GM19467 (cell line): ENCODE data around the gene RNF11.

Source experiments
- ATAC-seq: cut with Tn5 transposase; IDR thresholded peaks from one replicate; pipeline ENCODE4 v1.9.1; 2021; ENCODE audit warnings: mild to moderate bottlenecking, moderate library complexity; ENCODE audit not compliant: unreplicated experiment

Gene RNF11

DNA sequence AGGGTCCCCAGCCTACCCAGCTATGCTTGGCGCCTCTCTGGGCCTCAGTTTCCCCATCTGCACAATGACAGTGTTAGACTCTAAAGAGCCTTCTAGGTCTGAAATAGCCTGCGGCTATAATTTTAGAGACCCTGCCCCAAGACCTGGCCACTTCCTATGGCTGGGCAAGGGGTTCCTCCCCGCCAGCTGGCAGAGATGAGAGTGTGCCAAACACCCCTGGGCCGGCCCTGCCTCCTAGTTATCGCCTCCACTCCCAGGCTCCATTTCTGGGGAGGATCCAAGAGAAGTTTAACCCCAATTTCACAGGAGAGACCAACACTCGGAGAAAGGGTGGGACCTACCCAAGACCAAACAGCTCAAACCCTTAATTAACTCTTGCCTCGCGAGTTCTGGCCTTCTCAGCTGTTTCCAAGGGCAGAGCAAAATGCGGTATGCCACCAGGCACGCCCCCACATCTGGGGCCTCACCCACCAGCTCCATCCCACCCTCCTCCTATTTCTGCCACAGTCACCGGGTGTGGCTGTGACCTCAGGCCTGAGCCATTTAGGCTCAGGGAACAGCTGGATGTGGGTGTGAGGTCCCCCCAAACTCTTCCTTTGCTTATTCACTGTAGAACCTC is 58.6 kb downstream of the RNF11 start:
- ATAC-seq = no peak

DNA sequence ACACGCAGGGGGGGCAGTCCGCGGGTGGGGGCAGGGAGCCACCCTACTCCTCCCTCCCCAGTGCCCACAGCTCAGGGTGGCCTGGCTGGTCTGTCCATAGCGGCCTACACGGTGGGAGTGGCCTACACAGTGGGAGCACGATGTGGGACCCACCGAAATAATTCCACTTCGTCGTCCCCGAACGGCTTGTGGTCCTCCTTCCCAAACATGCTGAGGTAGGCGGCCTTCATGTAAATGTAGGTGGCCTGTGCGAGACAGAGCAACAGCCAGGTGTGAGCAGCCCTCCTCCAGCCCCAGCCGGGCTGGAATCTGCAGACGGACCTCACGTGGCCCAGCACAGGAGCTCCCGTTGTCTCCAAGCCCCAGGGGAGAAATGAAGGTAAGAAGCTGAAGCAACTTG is 59.9 kb downstream of the RNF11 start:
- no peak for ATAC-seq

DNA sequence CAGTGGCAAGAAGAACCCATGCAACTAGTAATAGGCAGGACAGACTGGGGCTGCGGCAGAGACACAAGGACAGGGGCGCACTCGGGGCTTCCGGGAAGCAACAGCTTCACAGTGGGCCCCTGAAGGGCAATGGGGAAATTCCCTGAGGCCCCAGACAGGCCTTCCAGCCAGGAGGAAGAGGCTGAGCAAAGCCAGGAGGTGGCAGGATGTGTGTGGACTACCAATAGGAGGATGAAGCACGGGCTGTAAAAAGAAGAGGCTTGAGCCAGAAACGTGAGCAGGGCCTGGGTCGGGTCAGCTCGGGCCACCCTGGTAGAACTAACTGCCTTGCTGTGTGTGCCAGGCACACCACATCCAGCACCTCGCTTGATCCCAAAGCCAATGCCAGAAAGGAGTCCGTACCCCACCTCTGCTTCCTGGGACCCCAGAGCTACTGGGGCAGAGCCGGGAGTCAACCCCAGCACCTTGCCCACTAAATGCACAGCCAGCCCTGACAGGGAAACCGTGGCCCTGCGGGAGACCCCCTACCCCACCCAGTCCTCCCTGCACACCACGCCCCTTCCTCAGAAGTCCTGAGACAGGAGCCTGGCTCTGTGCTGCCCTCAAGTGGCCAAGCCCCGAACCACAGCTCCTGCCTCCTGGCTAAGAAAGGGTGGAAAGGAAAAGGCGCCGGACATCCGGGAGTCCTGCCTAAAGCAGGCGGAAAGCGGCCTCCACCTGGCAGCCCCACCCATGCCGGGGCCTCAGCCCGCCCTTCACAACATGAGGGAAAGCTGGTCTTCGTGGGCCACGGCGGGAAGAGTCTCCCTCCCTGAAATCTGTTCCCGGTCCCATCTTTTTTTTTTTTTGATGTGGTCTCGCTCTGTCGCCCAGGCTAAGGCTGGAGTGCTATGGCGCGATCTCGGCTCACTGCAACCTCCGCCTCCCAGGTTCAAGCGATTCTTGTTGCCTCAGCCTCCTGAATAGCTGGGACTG is 60.6 kb downstream of the RNF11 start:
- ATAC-seq = peak; percentile 58

DNA sequence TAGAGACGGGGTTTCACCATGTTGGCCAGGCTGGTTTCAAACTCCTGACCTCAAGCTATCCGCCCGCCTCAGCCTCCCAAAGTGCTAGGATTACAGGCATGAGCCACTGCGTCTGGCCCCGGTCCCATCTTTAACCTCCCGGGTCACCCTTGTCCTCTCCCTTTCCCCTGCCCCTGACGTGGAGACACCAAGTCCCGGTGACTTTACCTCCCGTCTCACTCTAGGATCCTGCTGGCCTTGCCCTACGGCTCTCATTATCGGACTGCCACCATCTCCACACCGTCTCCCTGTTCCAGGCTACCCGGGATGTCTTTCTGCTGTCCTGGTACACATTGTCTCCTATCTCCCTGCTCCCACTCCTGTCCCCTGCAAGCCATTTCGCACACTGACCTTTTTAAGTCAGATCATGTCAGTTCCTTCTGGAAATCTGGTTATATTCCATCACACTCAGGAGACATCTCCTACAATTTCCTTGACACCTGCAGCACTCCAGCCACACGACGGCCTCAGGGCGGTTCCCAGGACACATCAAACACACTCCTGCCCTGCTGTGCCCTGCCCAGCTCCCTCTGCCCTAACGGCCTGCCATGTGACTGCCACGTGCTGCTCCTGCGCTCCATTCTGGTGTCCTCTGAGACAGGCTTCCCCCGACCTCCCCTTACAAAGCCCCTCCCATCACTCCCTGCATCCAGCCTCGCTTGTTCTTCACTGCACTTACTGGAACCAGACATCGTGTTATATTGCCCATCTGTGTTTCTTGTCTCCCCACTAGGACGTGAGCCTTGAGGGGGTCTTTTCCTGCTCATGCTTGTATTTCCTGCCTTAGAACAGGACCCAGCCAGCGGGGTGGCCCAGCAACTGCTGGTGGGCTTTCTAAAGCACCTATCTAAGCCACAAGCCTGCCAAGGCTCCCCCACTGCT is 61.6 kb downstream of the RNF11 start:
- ATAC-seq = no peak

DNA sequence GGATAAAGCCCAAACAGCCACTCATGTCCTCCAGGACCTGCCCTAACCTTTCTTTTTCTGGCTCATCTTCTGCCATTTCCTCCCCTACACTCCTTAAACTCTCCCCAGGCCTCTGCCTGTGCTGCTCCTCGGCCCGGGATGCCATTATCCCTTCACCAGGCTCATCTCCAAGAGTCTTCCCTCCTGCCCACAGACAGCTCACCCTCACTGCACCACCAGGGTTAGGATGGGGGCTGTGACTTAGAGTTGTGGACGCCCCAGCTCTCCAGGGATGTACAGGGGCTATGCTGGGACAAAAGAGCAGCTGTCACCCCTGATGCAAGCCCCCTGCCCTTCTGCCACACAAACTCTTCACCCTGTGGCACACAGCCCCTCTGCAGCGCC is 62.2 kb downstream of the RNF11 start:
- ATAC-seq = no peak

DNA sequence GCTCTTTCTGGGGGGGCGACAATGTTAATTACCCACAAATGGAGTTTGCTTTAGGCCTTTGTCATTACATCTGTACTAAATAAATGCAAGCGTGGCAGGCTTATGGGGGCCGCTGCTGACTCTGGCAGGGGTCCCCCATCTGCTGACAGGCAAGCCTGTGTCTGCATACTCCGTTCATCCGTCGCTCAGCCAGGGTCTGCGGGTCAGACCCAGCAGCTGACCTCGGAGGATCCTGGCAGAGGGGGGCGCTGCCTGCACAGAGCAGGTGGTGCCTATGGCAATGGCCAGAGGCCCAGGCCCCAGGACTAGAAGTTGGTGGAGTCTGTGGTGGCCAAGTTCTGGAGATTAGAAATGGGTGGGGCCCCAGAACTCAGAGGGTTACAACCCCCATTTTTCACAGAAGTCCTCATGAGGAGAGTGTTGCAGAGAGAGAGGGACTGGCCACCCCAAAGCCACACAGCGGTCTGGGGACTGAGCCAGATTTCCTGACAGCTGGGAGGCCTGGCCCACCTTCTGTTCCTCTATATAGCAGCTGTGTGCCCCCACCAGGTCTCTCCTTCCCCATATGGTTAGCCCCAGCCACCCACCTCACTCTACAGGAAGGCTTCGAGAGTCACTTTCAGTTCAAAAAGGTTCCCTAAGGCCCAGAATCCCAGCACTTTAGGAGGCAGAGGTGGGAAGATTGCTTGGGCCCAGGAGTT is 63.3 kb downstream of the RNF11 start:
- no peak for ATAC-seq

DNA sequence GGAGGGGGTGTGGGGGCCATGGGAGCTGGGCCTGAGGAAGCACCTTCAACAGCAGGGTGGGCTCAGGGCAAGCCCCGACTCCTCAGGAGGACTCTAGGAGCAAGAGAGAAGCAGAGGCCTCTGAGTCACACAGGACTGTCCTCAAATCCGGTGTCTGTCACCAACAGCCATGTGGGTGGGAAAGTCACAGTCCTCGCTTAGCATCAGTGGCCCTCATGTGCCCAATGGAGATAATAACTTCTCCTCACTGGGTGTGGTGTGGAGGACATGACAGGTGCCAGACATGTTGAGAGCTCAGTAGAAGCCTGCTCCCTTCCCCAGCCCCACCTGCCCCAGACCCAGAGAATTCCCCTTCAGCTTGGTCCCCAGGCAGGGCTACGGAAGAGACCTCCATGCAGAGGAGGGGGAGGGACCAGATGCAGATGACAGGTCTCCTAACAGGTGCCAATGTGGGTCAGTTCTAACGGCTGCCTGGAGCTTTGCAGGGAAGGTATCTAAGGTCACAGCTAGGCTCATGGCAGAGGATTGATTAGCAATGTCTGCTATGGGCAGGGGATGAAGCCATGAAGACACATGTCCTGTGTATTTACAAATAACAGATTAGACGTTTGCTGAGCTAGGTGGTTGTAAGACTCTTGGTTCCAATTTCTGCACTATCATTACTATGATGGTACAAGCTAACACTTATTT is 64.1 kb downstream of the RNF11 start:
- no peak for ATAC-seq

DNA sequence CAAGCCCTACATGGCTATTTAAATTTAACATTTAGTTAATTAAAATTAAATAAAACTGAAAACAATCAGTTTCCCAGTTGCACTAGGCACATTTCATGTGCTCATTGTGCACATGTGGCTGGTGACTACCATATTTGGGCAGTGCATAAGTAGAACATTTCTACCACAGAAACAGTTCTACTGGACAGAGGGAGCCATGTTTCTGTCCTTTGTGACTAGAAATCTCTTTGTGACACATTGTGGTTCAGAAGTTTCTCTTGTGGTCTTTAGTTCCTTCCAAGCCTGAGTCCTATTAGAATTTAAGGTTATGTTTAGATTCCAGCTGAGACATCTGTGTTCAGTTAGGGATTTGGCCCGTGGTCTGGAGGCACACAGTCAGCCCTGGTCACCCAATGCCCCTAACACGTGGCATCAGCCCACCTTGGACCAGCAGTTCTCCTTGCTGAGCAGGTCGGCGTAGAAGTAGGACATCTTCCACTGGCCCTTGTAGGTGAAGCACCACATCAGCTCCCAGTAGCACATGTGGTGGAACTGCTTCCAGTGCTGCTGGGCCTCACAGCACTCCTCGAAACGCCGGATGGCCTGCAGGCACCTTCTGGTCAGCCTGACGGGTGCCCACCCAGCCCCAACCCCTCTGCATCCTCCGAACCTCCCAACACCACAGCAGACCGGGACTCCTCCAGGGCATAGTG is 65.2 kb downstream of the RNF11 start:
- no peak for ATAC-seq

DNA sequence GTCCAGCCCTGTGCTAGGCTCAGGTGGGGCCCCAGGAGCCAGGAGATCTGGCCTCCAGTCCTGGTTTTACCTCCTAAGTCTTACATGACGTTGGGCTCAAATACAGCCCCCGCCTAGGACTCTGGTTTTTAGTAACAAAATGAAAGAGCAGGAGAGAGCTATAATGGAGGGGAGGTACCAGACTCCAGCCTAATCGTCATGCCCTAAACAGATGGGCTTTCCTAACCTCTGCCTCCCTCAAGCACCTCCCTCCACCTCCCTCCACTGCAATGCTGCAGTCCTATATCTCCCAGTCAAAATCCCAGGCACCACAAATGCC is 65.7 kb downstream of the RNF11 start:
- no peak for ATAC-seq

DNA sequence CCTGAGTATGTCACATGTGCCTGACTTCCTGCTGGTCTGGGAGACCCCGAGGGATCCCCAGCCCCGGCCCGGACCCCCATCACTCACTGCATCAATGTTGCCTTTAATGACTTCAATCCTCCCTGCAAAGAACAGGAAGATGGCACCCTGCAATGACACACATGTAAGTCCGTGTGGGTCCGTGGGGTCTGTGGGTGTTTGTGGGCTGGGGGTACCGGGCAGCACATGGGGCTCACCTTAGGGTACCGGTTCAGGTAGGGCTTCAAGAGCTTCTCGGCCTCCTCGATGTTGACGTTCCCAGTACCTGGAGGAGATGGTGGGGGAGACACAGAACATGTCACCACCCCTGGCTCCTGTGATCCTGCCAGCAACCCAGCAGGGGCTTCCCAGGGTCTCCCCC is 66.2 kb downstream of the RNF11 start:
- ATAC-seq = no peak

DNA sequence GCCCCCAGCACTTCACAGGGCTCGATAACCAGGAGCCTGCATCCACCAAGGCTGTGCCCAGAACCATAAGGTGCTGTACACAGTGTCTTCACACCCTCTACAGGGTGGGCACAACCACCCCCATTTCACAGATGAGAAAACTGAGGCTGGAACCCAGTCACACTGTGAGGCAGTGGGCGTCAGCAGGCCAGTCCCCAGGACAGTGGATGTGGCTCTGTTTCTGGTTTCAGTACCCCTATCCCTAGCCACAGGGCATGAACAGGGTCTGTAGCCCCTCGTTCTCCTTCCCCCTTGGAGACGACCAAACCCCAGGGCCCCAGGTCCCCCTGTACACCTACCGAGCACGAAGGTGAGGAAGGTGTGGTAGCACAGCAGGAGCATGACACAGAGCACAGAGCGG is 66.7 kb downstream of the RNF11 start:
- no peak for ATAC-seq

DNA sequence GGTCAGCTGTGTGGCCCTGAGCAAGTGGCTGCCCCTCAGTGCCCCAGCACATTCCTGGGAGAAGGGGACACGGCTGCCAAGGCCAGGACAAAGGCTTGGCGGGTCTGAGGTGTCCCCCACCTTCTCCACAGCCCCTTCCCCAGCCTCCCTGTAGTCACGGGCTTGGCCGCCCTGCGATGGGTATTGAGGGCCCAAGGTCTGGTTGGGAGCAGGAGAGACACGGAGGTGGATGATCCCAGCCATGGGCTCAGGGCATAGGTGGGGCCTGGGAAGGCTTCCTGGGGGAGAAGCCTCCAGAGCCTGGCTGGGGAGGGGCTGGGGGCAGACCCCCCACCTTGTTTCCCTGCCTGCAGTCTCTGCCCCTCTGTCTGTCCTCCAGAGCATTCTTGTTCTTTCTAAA is 67.2 kb downstream of the RNF11 start:
- ATAC-seq = no peak

DNA sequence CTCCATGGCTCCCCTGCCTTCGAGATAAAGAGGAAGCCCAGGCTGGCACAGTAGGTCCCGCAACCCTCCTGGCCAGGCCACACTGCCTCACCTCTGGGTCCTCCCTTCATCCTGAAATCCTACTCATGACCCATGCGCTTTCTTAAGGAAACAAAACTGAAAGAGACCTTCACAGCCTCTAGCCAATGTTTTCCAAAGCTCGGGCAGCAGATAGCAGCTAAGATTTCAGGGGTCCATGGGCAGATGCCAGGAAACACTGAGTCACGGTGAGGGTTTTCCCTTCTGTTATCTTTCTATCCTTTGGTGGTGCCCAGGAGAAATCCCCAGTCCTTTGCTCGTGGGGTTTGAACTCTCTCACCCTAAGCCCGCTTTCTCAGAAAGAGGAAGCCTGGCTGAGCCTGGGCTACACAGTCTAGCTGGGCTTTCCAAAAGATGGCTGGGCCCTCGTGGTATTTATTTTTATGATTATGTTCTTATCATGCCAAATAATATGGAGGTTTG is 67.7 kb downstream of the RNF11 start:
- ATAC-seq = no peak

DNA sequence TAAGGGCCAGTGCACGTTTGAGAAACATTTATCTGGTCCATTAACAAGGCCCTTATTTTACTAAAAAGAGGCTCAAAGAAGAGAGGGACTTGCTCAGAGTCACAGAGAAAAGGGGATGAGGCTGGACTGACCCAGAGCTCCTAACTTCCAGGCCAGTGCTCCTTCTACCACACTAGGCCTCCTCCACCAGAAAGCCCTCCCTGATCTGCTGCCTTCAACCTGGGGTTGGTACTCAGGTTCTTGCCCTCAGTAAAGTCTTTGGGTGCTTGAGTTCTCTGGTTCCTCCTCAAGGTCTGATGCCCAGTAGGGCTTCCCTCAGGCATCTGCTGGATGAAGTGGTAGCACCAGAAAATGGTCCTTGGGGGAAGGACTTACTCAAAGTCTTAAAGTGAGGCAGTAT is 68.3 kb downstream of the RNF11 start:
- ATAC-seq = no peak

DNA sequence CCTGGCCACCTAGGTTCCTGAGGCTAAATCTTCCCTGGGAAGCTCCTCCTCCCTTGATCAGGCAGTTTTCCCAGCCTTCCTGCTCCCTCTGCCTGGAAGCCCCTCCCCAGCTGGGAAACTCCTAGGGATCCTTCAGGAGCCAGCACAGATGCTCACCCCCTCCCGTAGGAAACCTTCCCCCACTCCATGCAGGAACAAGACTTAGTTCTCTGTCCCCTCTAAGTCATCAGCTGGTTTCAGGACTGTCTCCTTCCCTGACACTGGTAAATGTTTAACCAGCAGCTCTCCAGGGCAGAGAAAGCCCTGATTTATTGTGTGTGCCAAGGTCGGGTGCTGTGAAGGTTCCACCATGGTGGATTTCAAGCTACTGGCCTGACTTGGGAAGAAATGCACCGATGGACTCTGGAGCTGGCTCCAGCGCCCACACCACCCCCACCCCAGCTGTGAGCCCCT is 69.3 kb downstream of the RNF11 start:
- ATAC-seq = no peak

DNA sequence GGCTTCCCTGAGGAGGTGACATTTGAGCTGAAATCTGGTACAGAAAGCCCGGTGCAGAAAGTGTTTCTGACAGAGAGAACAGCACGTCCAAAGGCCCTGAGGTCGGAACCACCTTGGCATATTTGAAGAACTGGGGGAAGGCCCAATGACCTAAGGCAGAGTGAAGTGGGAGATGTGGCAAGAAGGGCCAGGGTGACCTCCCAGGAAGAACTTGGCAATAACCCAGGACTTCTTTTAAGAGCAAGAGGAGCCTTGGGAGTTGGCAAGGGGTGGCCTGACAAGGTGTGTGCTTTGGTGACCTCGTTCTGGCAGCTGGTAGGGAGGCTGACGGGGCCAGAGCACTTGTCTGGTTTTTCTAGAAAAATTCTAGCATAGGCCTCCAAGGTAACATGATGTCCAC is 70.9 kb downstream of the RNF11 start:
- no peak for ATAC-seq

DNA sequence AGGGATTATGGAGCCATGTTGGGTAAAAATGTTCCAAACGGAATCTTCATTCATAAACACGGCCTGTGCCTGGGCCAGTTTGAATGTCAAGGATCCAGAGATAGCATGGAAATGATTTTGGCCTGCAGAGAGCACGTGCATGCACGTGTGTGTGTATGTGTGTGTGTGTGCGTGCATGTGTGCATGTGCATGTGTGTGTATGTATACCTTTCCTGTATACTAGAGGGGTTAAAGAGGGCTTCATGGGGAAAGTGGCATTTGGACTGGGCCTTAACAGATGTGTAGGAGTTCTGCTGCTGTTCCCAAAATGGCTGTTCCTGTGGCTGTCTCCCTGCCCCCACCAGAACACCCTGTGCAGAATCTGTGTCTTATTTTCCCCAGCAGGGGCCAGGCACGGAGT is 72.6 kb downstream of the RNF11 start:
- ATAC-seq = no peak

DNA sequence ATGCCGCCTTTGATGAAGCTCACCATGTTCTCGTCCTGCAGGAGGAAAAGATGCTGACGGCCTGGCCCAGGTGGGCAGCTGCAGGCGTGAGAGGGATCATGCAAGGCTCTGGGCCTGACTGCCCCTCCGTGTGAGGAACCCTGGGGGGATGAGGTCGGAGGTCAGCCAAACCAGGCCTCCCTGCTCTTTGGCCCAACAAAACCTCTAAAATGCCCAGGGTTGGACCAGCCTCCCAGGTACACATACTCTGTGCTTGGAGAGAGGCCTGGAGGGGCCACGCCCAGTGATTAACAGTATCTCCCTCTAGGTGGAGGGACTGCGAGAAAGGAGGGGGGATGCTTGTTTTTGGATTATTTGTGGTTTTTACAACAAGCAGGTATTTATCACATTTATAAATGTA is 73.2 kb downstream of the RNF11 start:
- ATAC-seq = no peak

DNA sequence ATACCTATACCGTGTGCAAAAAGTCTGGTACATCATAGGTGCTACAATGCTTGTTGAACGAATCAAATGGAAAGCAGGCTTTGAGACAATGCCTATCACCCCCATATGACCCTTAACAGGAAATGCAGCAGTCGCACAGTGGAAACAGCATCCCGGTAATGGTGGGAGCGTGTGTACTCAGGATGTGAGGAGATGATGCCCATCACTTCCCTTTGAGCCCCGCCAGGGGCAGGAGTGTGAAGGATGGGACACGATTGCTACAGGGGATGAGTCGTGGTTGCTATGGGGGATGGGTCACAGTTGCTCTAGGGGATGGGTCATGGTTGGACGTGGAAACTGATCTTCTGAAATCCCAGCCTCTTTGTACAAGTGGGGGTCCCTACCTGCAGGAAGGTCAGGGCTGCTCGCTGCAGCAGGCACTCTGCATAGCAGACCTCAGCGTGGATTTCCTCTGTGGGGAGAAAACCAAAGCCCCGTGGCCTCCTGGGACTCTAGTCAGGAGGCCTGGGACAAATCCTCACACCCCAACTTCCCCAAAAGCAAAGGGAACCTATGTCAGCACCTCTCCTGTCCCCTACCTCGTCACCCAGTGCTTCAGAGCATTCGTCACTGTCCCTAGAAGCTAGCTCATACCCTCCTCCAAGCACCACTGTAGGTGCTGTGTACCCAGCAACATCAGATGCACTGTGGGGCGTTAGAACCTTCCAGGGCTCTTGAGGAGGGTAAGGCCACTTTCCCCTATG is 75.0 kb downstream of the RNF11 start:
- ATAC-seq = no peak
